H7 (cell line): ENCODE measurements around the gene PHF23. TPM values are rescaled to one million over a fixed set of nuclear protein-coding genes. Genes with fewer than 3 reads are reported as not detected.

Experiments used
- DNase-seq: peaks from one replicate; pipeline ENCODE4 v3.0.0; 2012
- H3K27me3 ChIP-seq: 2 replicates; pipeline ENCODE4 v1.6.0; 2011; ENCODE audit warnings: mild to moderate bottlenecking, low read length; ENCODE audit not compliant: control insufficient read depth, insufficient read depth
- H3K36me3 ChIP-seq: replicated peaks from 2 replicates; pipeline ENCODE4 v1.5.1; 2011; ENCODE audit warnings: low read length; ENCODE audit not compliant: control insufficient read depth, insufficient read depth
- H3K4me3 ChIP-seq: 2 replicates; pipeline ENCODE4 v1.5.1; 2011; ENCODE audit warnings: low read depth, mild to moderate bottlenecking, control low read depth, low read length, moderate library complexity; ENCODE audit not compliant: insufficient read depth
- total RNA-seq: library from RNA; depleted of rRNA; stranded (reverse); fragments of >200 nt; shearing (Covaris generic); gene quantifications from 2 replicates; pipeline ENCODE4 v1.2.3, GENCODE V29; 2014; rRNA removed

PHF23 gene
- 54.9 and 56.2 TPM in 2 replicates for total RNA-seq

GRCh38 chr17:7239091-7240027, at the start of gene PHF23:
Gene PHF23 (minus strand): TSS chr17:7239457. CDS start chr17:7239279, 178 bp downstream.
- Histone ChIP-seq H3K36me3 (peaks cover 22% of the 10 kb centered on the region), H3K27me3 (no peaks in the 10 kb centered on the region), H3K4me3 (peak within 1 kb of the TSS; percentile 94)
- peak; percentile 99 for DNase-seq

GRCh38 chr17:7285679-7286078, 46.4 kb upstream of the PHF23 start:
- Histone ChIP-seq H3K36me3 (no peaks in the 10 kb centered on the region; the same call in 1 of the 2 replicates), H3K4me3 (no peak overlapping the region), H3K27me3 (peaks cover 20% of the 10 kb centered on the region)
- DNase-seq: peak; percentile 15

- Histone ChIP-seq H3K36me3 (no peaks in the 10 kb centered on the region; the same call in 1 of the 2 replicates), H3K27me3 (peaks cover 17% of the 10 kb centered on the region), H3K4me3 (no peak overlapping the region)
- DNase-seq: no peak
Measured at GRCh38 chr17:7284911-7285310, 45.7 kb upstream of the PHF23 start.

GRCh38 chr17:7283471-7284216, 44.4 kb upstream of the PHF23 start:
- peak; percentile 33 for DNase-seq

GRCh38 chr17:7282752-7283321, 43.6 kb upstream of the PHF23 start:
- H3K27me3 ChIP-seq: peaks cover 17% of the 10 kb centered on the region
- no peaks in the 10 kb centered on the region for H3K36me3 ChIP-seq
- H3K4me3 ChIP-seq: no peak overlapping the region
- peak; percentile 20 for DNase-seq

More at GRCh38 chr17:7283471-7284216, 44.4 kb upstream of the PHF23 start:
- Histone ChIP-seq H3K27me3 (peaks cover 17% of the 10 kb centered on the region), H3K36me3 (no peaks in the 10 kb centered on the region; the same call in 1 of the 2 replicates), H3K4me3 (no peak overlapping the region)

GRCh38 chr17:7281953-7282751, 42.9 kb upstream of the PHF23 start:
- DNase-seq: no peak
- H3K36me3 ChIP-seq: no peaks in the 10 kb centered on the region
- peaks cover 17% of the 10 kb centered on the region for H3K27me3 ChIP-seq
- H3K4me3 ChIP-seq: peak overlapping the region; percentile 65

DNA sequence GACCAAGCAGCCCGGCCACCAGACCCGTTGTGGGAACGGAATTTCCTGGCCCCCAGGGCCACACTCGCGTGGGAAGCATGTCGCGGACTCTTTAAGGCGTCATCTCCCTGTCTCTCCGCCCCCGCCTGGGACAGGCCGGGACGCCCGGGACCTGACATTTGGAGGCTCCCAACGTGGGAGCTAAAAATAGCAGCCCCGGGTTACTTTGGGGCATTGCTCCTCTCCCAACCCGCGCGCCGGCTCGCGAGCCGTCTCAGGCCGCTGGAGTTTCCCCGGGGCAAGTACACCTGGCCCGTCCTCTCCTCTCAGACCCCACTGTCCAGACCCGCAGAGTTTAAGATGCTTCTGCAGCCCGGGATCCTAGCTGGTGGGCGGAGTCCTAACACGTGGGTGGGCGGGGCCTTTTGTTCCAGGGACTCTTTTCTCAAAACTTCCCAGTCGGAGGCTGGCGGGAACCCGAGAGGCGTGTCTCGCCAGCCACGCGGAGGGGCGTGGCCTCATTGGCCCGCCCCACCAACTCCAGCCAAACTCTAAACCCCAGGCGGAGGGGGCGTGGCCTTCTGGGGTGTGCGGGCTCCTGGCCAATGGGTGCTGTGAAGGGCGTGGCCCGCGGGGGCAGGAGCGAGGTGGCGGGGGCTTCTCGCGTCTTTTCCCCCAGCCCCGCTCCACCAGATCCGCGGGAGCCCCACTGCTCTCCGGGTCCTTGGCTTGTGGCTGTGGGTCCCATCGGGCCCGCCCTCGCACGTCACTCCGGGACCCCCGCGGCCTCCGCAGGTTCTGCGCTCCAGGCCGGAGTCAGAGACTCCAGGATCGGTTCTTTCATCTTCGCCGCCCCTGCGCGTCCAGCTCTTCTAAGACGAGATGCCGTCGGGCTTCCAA, 42.1 kb upstream of the PHF23 start, which contains the start of gene SLC2A4:
SLC2A4 (plus strand) TSS at position 645 of the 879 bp plus-strand sequence; CDS start at position 862, 217 bp downstream.
- peaks cover 17% of the 10 kb centered on the region for H3K27me3 ChIP-seq
- H3K36me3 ChIP-seq: no peaks in the 10 kb centered on the region
- DNase-seq: peak; percentile 100
- H3K4me3 ChIP-seq: peak within 1 kb of the TSS; percentile 65

DNA sequence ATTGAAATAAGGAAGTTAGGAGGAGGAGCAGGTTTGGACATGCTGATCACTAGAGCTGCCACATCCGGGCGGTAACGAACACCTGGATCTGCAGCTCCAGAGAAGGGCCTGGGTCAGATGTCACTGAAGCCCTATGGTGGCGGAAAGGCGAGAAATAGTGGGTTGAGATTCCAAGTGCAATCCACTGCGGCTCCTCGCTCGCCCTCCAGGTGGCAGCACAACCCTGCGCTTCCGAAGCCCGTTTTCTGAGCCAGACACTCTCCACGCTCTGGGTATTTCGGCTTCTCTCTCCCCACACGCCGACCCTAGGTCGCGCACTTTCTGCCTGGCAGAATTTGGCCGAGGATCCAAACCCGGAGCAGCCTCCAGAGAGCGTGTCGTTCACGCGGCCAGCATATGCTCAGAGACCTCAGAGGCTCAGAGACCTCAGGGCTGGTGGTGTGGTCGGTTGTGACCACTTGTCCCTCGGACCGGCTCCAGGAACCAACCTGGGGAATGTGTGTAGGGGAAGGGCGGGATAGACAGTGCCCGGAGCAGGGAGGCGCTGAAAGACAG, 41.3 kb upstream of the PHF23 start:
- Histone ChIP-seq H3K36me3 (no peaks in the 10 kb centered on the region), H3K4me3 (peak overlapping the region; percentile 36), H3K27me3 (peaks cover 17% of the 10 kb centered on the region)
- peak; percentile 91 for DNase-seq

- no peak overlapping the region for H3K4me3 ChIP-seq
- H3K27me3 ChIP-seq: peaks cover 17% of the 10 kb centered on the region
- no peaks in the 10 kb centered on the region for H3K36me3 ChIP-seq
- DNase-seq: no peak
Measured at GRCh38 chr17:7279448-7279847, 40.2 kb upstream of the PHF23 start.

- Histone ChIP-seq H3K27me3 (peaks cover 11% of the 10 kb centered on the region; the same call in 1 of the 2 replicates), H3K4me3 (no peak overlapping the region), H3K36me3 (no peaks in the 10 kb centered on the region)
- no peak for DNase-seq
Measured at GRCh38 chr17:7266784-7267183, 27.5 kb upstream of the PHF23 start.

- Histone ChIP-seq H3K36me3 (peaks cover 9% of the 10 kb centered on the region), H3K4me3 (peak overlapping the region; percentile 79), H3K27me3 (peaks cover 22% of the 10 kb centered on the region; the same call in 1 of the 2 replicates)
- DNase-seq: peak; percentile 23
Measured at GRCh38 chr17:7263801-7264078, 24.5 kb upstream of the PHF23 start.

GRCh38 chr17:7262935-7263800, 23.9 kb upstream of the PHF23 start:
- peak; percentile 95 for DNase-seq
- Histone ChIP-seq H3K4me3 (peak overlapping the region; percentile 79), H3K36me3 (peaks cover 12% of the 10 kb centered on the region), H3K27me3 (peaks cover 22% of the 10 kb centered on the region; the same call in 1 of the 2 replicates)
